HUDEP-2 (cell line): ENCODE measurements around the gene PACSIN2.

Source experiments
- DNase-seq, 76 experiments: peaks; one replicate each; lab custom pipeline; 2025; ENCODE audit not compliant: unreplicated experiment in 76 of 76; lab: John Stamatoyannopoulos, UW

The PACSIN2 gene

GRCh38 chr22:42891008-42891407 lies 123.9 kb downstream of the PACSIN2 start:
- DNase-seq, result no peak

- no peak for DNase-seq
Measured at GRCh38 chr22:42889304-42889703, 125.6 kb downstream of the PACSIN2 start.

- DNase-seq, result peak in 10 of 76 experiments; percentile 8 to 33 (median 16)
Measured at GRCh38 chr22:42887523-42888507, 127.1 kb downstream of the PACSIN2 start.

- no peak for DNase-seq
Measured at GRCh38 chr22:42887120-42887519, 127.8 kb downstream of the PACSIN2 start.

- no peak for DNase-seq
Measured at GRCh38 chr22:42885446-42885845, 129.5 kb downstream of the PACSIN2 start.

- DNase-seq, result no peak
Measured at GRCh38 chr22:42884616-42885375, 130.2 kb downstream of the PACSIN2 start.

- no peak for DNase-seq
Measured at GRCh38 chr22:42883970-42884369, 131.0 kb downstream of the PACSIN2 start.

- DNase-seq, result no peak
Measured at GRCh38 chr22:42883121-42883520, 131.8 kb downstream of the PACSIN2 start.

- no peak for DNase-seq
Measured at GRCh38 chr22:42881982-42882656, 132.8 kb downstream of the PACSIN2 start.

GRCh38 chr22:42881298-42881697 lies 133.7 kb downstream of the PACSIN2 start:
- DNase-seq, result no peak

- no peak for DNase-seq
Measured at GRCh38 chr22:42880815-42881214, 134.1 kb downstream of the PACSIN2 start.

GRCh38 chr22:42879371-42880021 lies 135.5 kb downstream of the PACSIN2 start:
- DNase-seq, result no peak

- DNase-seq, result no peak
Measured at GRCh38 chr22:42878561-42879305, 136.2 kb downstream of the PACSIN2 start.

GRCh38 chr22:42877597-42878340 lies 137.2 kb downstream of the PACSIN2 start:
- DNase-seq, result no peak

- DNase-seq, result no peak
Measured at GRCh38 chr22:42877158-42877557, 137.8 kb downstream of the PACSIN2 start.

- no peak for DNase-seq
Measured at GRCh38 chr22:42876041-42876440, 138.9 kb downstream of the PACSIN2 start.

GRCh38 chr22:42874010-42874409 lies 140.9 kb downstream of the PACSIN2 start:
- DNase-seq, result no peak

- no peak for DNase-seq
Measured at GRCh38 chr22:42873356-42873755, 141.6 kb downstream of the PACSIN2 start.

GRCh38 chr22:42872821-42873220 lies 142.1 kb downstream of the PACSIN2 start:
- no peak for DNase-seq
